ENCODE data around the gene KLHL10.

KLHL10 gene

DNA sequence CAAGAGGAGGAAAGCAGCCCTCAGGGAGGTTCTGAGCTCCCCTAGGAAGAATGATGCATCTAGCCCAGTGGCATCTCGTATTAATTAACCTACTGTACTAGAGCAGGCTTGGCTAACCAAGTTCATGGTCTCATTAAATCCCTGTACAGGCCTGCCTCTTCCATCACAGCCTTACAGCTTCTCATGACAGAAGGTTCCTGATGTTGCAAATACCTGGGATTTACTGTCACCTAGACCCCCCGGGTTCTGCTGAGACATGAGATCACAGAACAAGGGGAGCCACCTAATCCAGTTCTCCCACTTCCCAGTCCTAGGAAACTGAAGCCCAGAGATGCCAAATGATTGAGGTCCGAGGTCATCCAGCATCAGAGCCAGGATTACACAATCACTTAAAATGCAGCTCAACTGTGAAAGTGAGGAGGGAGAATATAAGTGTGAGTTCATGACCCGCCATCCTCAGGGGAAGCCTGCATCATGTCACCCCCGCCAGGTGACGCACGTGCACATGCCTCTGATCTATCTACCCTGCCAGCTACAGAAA lies 57.2 kb downstream of the KLHL10 start:
- Histone ChIP-seq H3K4me3 (ENCODE audit: low read depth, low read length) (no peak overlapping the region), H3K27me3 (replicated peaks) (no peaks in the 10 kb centered on the region), H3K27ac (peak overlapping the region; percentile 25), H3K36me3 (replicated peaks) (peaks cover 87% of the 10 kb centered on the region)
- TF ChIP-seq, protein P1, sequence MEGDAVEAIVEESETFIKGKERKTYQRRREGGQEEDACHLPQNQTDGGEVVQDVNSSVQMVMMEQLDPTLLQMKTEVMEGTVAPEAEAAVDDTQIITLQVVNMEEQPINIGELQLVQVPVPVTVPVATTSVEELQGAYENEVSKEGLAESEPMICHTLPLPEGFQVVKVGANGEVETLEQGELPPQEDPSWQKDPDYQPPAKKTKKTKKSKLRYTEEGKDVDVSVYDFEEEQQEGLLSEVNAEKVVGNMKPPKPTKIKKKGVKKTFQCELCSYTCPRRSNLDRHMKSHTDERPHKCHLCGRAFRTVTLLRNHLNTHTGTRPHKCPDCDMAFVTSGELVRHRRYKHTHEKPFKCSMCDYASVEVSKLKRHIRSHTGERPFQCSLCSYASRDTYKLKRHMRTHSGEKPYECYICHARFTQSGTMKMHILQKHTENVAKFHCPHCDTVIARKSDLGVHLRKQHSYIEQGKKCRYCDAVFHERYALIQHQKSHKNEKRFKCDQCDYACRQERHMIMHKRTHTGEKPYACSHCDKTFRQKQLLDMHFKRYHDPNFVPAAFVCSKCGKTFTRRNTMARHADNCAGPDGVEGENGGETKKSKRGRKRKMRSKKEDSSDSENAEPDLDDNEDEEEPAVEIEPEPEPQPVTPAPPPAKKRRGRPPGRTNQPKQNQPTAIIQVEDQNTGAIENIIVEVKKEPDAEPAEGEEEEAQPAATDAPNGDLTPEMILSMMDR (IDR thresholded peaks at IDR 0.05; ENCODE audit: low read depth, low read length, missing control alignments) = peak; percentile 3
- in situ Hi-C loops (cut with HindIII; ENCODE audit: low pct_ligation_motif_present, low sequenced_read_pairs) = no loop called here
- peak; percentile 55 for DNase-seq

DNA sequence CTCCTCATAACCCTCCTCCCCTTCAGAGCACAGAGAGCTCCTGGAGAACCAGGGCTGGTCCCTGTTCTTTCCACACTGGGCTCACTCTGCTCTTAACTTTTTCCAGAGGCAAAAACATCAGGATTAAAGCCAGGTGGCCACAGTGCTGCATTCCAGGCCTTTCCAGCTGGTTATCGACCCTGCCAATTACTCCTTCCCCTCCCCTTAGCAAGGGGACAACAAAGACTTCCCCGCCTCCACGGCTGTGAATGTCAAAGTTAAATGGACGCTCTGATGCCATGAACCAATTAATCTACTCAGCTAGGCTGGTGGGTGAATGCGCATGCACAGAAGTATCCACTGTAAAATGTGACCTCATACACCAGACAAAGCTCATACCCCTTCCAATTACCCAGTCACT lies 58.0 kb downstream of the KLHL10 start:
- DNase-seq = no peak
- peaks cover 85% of the 10 kb centered on the region for H3K36me3 ChIP-seq (replicated peaks)
- TF ChIP-seq, protein P1 (IDR thresholded peaks at IDR 0.05; ENCODE audit: low read depth, low read length, missing control alignments) = no peak
- peak overlapping the region; percentile 25 for H3K27ac ChIP-seq
- no peak overlapping the region for H3K4me3 ChIP-seq (ENCODE audit: low read depth, low read length)
- in situ Hi-C loops (cut with HindIII; ENCODE audit: low pct_ligation_motif_present, low sequenced_read_pairs) = no loop called here
- no peaks in the 10 kb centered on the region for H3K27me3 ChIP-seq (replicated peaks)

DNA sequence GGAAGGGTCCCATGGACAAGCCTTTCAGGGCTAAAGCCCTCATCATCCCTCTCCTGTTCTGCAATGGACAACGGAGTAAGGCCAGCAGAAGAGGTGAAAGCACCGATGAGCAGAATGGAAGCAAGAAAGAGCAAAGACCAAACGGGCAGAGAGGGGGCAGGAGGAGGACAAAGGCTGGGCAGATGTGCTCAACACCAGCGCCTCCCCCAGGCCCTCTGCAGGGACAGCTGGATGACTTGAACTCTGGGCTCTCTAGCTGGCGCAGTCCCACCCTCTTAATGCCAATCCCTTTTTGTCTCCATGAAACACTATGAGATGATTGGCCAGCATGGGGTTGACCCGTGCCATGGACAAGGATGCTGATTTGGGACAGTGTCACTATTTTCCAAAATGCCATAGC lies 59.1 kb downstream of the KLHL10 start:
- Histone ChIP-seq H3K4me3 (ENCODE audit: low read depth, low read length) (no peak overlapping the region), H3K27me3 (replicated peaks) (no peaks in the 10 kb centered on the region), H3K36me3 (replicated peaks) (peaks cover 85% of the 10 kb centered on the region), H3K27ac (no peak overlapping the region)
- TF ChIP-seq, protein P1 (IDR thresholded peaks at IDR 0.05; ENCODE audit: low read depth, low read length, missing control alignments) = peak; percentile 17
- DNase-seq = no peak
- in situ Hi-C loops (cut with HindIII; ENCODE audit: low pct_ligation_motif_present, low sequenced_read_pairs) = no loop called here
